Heart right ventricle (tissue), 16 donors: ENCODE measurements around the gene CFP. TPM values are rescaled to one million over a fixed set of nuclear protein-coding genes. Genes with fewer than 3 reads are reported as not detected.

Experiments used
- ATAC-seq, 8 donors: fragments of 200-7000 bp; cut with Tn5 transposase; one replicate each; pipeline ENCODE4 v1.9.1; 2020; ENCODE audit warnings: mild to moderate bottlenecking in 8 of 8, moderate library complexity in 8 of 8, moderate number of reproducible peaks in 1 of 8
- DNase-seq, 2 donors: peaks; one replicate each; pipeline ENCODE4 v3.0.0-alpha.2; 2020
- H3K27ac ChIP-seq, 10 donors: fragments of 200-600 bp; sonication (generic) in 2 of 10; one replicate each; pipeline versions ENCODE4 v1.5.0 to v1.8.0; 2020 to 2022; ENCODE audit warnings: mild to moderate bottlenecking in 3 of 10
- H3K27me3 ChIP-seq, 7 donors: fragments of 200-600 bp; one replicate each; pipeline ENCODE4 v1.8.0; 2021 to 2022; ENCODE audit warnings: mild to moderate bottlenecking in 2 of 7
- H3K36me3 ChIP-seq, 9 donors: fragments of 200-600 bp; sonication (generic) in 1 of 9; one replicate each; pipeline versions ENCODE4 v1.5.0 to v1.8.0; 2020 to 2022; ENCODE audit warnings: mild to moderate bottlenecking in 2 of 9
- H3K4me1 ChIP-seq, 9 donors: fragments of 200-600 bp; sonication (generic) in 1 of 9; one replicate each; pipeline versions ENCODE4 v1.5.0 to v1.8.0; 2020 to 2022; ENCODE audit warnings: mild to moderate bottlenecking in 4 of 9
- H3K4me3 ChIP-seq, 10 donors: fragments of 200-600 bp; sonication (generic) in 2 of 10; one replicate each; pipeline versions ENCODE4 v1.5.0 to v1.8.0; 2020 to 2022; ENCODE audit warnings: mild to moderate bottlenecking in 7 of 10, moderate library complexity in 2 of 10
- H3K9me3 ChIP-seq, 11 donors: fragments of 200-600 bp in 10 of 11; sonication (generic) in 2 of 11; one replicate each; pipeline versions ENCODE4 v1.5.0 to v1.8.0; 2013 to 2022; ENCODE audit warnings: mild to moderate bottlenecking in 2 of 11, control low read depth in 1 of 11, moderate library complexity in 1 of 11
- CTCF ChIP-seq, 9 donors: fragments of 200-600 bp; sonication (generic) in 2 of 9; IDR thresholded peaks; one replicate each; pipeline versions ENCODE4 v1.5.0 to v1.8.0; 2021 to 2022; ENCODE audit warnings: antibody characterized with exemption in 9 of 9, mild to moderate bottlenecking in 5 of 9, moderate library complexity in 1 of 9
- WGBS, 2 donors: extraction: QIAGEN DNeasy Blood & Tissue Kit; methylation state at CpG; one replicate each; pipeline ENCODE4 v1.1.7; 2013; ENCODE audit warnings: inconsistent platforms in 1 of 2; 5-methylcytosine and 5-hydroxymethylcytosine counted together
- intact Hi-C, 10 donors: fragments of 100-400 bp; cut with DNase I; formaldehyde crosslinking; loops; one replicate each; pipeline versions ENCODE4 v1.11.1 to v1.14.2; 2022
- polyA plus RNA-seq, 2 donors: library from polyadenylated mRNA; stranded (reverse); fragments of 200-250 nt; gene quantifications; one replicate each; pipeline ENCODE4 v1.2.3, GENCODE V29; 2013
- total RNA-seq, 10 donors: library from RNA; stranded (reverse); fragmentation: NEBNext Ultra II Directional in 3 of 10; extraction: Animal tissue kit (Norgen Biotek cat#: 25700) in 3 of 10; gene quantifications; one replicate each; pipeline versions ENCODE4 v1.2.1 to v1.2.4, GENCODE V29; 2021 to 2023
- donor health status: Arrhythmogenic right ventricular cardiomyopathy.
- donor health status: ischemic (EF 13 %, LVEDD 7.1; RV severe dilation, severe dysfunction).
- donor health status: healthy with polysubstance abuse.
- donor health status: DM: no; HTN: yes; CAD: no.
- donor health status: DM: no; HTN: no; CAD: no.
- donor health status: ischemic (EF 25% LVEDD 6.9; RV normal size, moderate dysfunction).
- donor health status: ischemic (EF 25% LVEDD 5.7; RV mildly dilated, moderate dysfunction).
- donor health status: healthy.
- donor health status: DM: yes; HTN: yes; CAD: no.
- donor health status: Ischemic cardiomyopathy.
- donor health status: ischemic (EF 35%, LVEDD 5.7; RV mildly dilated, moderate dysfunction).
- donor health status: nonischemic (EF 11% LVEDD 7.7; RV severe dilation, severe dysfunction).
- donor health status: DM: yes; HTN: yes; CAD: no.
- donor health status: PGD.
- donor health status: ischemic (EF 29% LVEDD 5.4; RV normal size, mild dysfunction).
- donor health status: nonischemic (EF 23%, LVEDD 6.1; RV moderate dilation, normal function).

The CFP gene
- total and polyA plus RNA-seq, 12 donors = 1.1 to 12.4 (median 2.1) TPM

DNA sequence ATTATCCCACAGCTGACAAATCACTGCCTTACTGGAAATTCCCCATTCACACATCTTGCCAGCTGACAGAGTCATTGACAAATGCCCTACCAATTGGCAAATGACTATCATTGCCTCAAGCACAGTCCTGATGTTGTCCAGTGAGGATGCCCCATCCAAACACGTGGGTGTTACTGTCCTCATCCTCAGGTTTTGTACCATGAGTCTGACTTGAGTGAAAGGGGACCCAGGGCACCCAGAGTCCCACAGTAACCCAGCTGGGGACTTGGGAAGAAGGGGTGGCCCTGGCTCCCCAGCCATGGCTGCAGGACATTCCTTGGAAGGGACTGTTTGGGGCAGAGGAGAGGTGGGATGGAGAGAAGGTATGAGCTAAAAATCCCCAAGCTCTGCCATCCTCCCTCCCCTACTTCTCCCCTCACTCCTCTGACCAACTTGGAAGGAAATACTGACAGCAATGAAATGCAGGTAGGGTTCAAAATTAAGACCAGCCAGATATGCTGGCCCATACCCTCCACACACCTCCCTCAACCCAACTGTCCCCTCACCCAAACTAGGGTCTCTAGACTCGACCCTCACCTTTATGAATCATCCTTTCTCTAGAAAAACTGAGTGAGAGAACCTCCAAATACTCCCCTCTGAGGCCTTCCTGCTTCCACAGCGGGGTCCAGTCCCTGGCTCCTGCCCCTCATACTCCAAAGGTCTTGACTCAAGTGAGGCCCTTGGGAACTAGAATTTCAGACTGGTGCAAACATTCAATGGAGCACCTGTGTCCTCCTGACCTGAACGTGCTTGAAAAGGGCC is 42.4 kb downstream of the CFP start:
- intact Hi-C loops = no loop called here

GRCh38 chrX:47586043-47586787 is 43.5 kb downstream of the CFP start:
- DNase-seq = no peak
- no peak overlapping the region for H3K27ac ChIP-seq
- no peak for TF ChIP-seq CTCF (IDR thresholded peaks at IDR 0.05)

More for the DNA sequence above, 42.4 kb downstream of the CFP start:
- no peak overlapping the region for H3K4me3 ChIP-seq
- no peaks in the 10 kb centered on the region for H3K27me3 ChIP-seq
- H3K4me1 ChIP-seq = no peaks in the 10 kb centered on the region
- WGBS, 2 donors = 57 to 68% methylated on average over 4 of the region's 4 CpGs
- H3K36me3 ChIP-seq = peaks cover 0 to 23% (median 0%) of the 10 kb centered on the region in 9 donors
- no peaks in the 10 kb centered on the region for H3K9me3 ChIP-seq
- DNase-seq (no peak), ATAC-seq (peak in 1 of 8 donors; percentile 15)
- no peak overlapping the region for H3K27ac ChIP-seq
- no peak for TF ChIP-seq CTCF (IDR thresholded peaks at IDR 0.05)

GRCh38 chrX:47585273-47585672 is 44.5 kb downstream of the CFP start:
- Histone ChIP-seq H3K4me3 (peak overlapping the region in 1 of 10 donors; percentile 15), H3K4me1 (peaks cover 0 to 7% (median 0%) of the 10 kb centered on the region in 9 donors), H3K27me3 (no peaks in the 10 kb centered on the region), H3K27ac (peak overlapping the region in 1 of 10 donors; percentile 91), H3K36me3 (peaks cover 0 to 23% (median 0%) of the 10 kb centered on the region in 9 donors), H3K9me3 (no peaks in the 10 kb centered on the region)
- no peak for DNase-seq
- intact Hi-C loops = no loop called here
- ATAC-seq = no peak
- TF ChIP-seq CTCF (IDR thresholded peaks at IDR 0.05) = no peak
- WGBS, 2 donors = 71% methylated on average over 16 of the region's 16 CpGs

More at GRCh38 chrX:47586043-47586787, 43.5 kb downstream of the CFP start:
- H3K4me3 ChIP-seq = no peak overlapping the region
- H3K36me3 ChIP-seq = peaks cover 0 to 23% (median 0%) of the 10 kb centered on the region in 9 donors
- peaks cover 0 to 6% (median 0%) of the 10 kb centered on the region in 9 donors for H3K4me1 ChIP-seq
- WGBS, 2 donors = 60 to 80% methylated on average over 10 to 11 of the region's 11 CpGs
- H3K9me3 ChIP-seq = no peaks in the 10 kb centered on the region
- H3K27me3 ChIP-seq = no peaks in the 10 kb centered on the region
- intact Hi-C loops = no loop called here
- no peak for ATAC-seq

- intact Hi-C loops = no loop called here
- H3K27me3 ChIP-seq = no peaks in the 10 kb centered on the region
- H3K4me1 ChIP-seq = peaks cover 0 to 7% (median 0%) of the 10 kb centered on the region in 9 donors
- 72 to 78% methylated on average over 6 of the region's 6 CpGs for WGBS, 2 donors
- peak overlapping the region in 2 of 10 donors; percentile 56 to 64 for H3K4me3 ChIP-seq
- no peaks in the 10 kb centered on the region for H3K9me3 ChIP-seq
- TF ChIP-seq CTCF (IDR thresholded peaks at IDR 0.05) = no peak
- H3K36me3 ChIP-seq = peaks cover 0 to 23% (median 0%) of the 10 kb centered on the region in 9 donors
- peak overlapping the region in 1 of 10 donors; percentile 91 for H3K27ac ChIP-seq
- no peak for ATAC-seq
- no peak for DNase-seq
These were observed 45.0 kb downstream of the CFP start for GRCh38 chrX:47584714-47585113.
